Sigmoid colon (tissue), 3 donors: ENCODE results near the gene SLC7A8.

Source experiments
- POLR2A ChIP-seq, 2 donors: fragments of 450-650 bp; IDR thresholded peaks; one replicate each; pipeline ENCODE4 v1.6.1; 2016; ENCODE audit warnings: antibody characterized with exemption in 2 of 2, mild to moderate bottlenecking in 2 of 2, moderate library complexity in 2 of 2
- TF ChIP-seq, protein P1 (sequence below), 4 experiments: fragments of 450-650 bp in 3 of 4; fragments of 200-600 bp in 1 of 4; IDR thresholded peaks; one replicate each; pipeline ENCODE4 v1.5.1; 2016 to 2019; ENCODE audit warnings: antibody characterized with exemption in 4 of 4, mild to moderate bottlenecking in 3 of 4, moderate library complexity in 2 of 4

GRCh38 chr14:23147676-23148075 is 35.8 kb downstream of the SLC7A8 start:
- TF ChIP-seq, protein P1, sequence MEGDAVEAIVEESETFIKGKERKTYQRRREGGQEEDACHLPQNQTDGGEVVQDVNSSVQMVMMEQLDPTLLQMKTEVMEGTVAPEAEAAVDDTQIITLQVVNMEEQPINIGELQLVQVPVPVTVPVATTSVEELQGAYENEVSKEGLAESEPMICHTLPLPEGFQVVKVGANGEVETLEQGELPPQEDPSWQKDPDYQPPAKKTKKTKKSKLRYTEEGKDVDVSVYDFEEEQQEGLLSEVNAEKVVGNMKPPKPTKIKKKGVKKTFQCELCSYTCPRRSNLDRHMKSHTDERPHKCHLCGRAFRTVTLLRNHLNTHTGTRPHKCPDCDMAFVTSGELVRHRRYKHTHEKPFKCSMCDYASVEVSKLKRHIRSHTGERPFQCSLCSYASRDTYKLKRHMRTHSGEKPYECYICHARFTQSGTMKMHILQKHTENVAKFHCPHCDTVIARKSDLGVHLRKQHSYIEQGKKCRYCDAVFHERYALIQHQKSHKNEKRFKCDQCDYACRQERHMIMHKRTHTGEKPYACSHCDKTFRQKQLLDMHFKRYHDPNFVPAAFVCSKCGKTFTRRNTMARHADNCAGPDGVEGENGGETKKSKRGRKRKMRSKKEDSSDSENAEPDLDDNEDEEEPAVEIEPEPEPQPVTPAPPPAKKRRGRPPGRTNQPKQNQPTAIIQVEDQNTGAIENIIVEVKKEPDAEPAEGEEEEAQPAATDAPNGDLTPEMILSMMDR (IDR thresholded peaks at IDR 0.05): no peak
- no peak for TF ChIP-seq POLR2A (IDR thresholded peaks at IDR 0.05)
